Measurements from ENCODE around the gene SLC35E1. TPM values are rescaled to one million over a fixed set of nuclear protein-coding genes. Genes with fewer than 3 reads are reported as not detected.

The SLC35E1 gene
- total RNA-seq, 1 experiment from 2014 or later, result 52.6 TPM

- Histone ChIP-seq H3K79me2 (ENCODE audit: low read length) (peaks cover 24% of the 10 kb centered on the region), H3K4me2 (ENCODE audit: low read length) (peak overlapping the region; percentile 7; the same call in 1 of the 2 replicates), H4K20me1 (ENCODE audit: low read length) (no peaks in the 10 kb centered on the region), H3K27ac (ENCODE audit: low read length) (no peak overlapping the region), H3K36me3 (ENCODE audit: low read depth, low read length) (peaks cover 43% of the 10 kb centered on the region), H3K4me1 (ENCODE audit: insufficient read depth, low read length) (peaks cover 24% of the 10 kb centered on the region), H3K9ac (ENCODE audit: low read length) (no peak overlapping the region), H3K9me2 (replicated peaks; ENCODE audit: low read length) (no peaks in the 10 kb centered on the region), H3K27me3 (ENCODE audit: low read length) (no peaks in the 10 kb centered on the region), H3K4me3 (ENCODE audit: low read length) (no peak overlapping the region), H2AFZ (ENCODE audit: low read length) (no peak overlapping the region), H3F3A (ENCODE audit: low read length, unreplicated experiment) (no peaks in the 10 kb centered on the region), H3K9me3 (ENCODE audit: low read length) (no peaks in the 10 kb centered on the region)
- ChIA-PET CTCF (no interaction called here), POLR2A (ENCODE audit: unreplicated experiment) (no interaction called here)
- intact Hi-C loops (cut with micrococcal nuclease), result no loop called here
- ATAC-seq (peak; percentile 40), DNase-seq (peak; percentile 62)
- no peak for TF ChIP-seq EZH2 (IDR thresholded peaks at IDR 0.05; ENCODE audit: low read length, unreplicated experiment)
- no peak for TF ChIP-seq CTCF (conservative IDR thresholded peaks at IDR 0.05; ENCODE audit: low read depth, low read length)
- TF ChIP-seq EZH2phosphoT487 (IDR thresholded peaks at IDR 0.05; ENCODE audit: borderline replicate concordance, low read length), result no peak
- no TSS peak for BruUV-seq (replicated peaks)
These were observed 7.4 kb downstream of the SLC35E1 start for GRCh38 chr19:16564842-16565241.

GRCh38 chr19:16562608-16563025 is 9.6 kb downstream of the SLC35E1 start:
- Histone ChIP-seq H3K9ac (ENCODE audit: low read length) (no peak overlapping the region), H3K79me2 (ENCODE audit: low read length) (peaks cover 3% of the 10 kb centered on the region; the same call in 1 of the 2 replicates), H3K4me3 (ENCODE audit: low read length) (no peak overlapping the region), H3K9me3 (ENCODE audit: low read length) (no peaks in the 10 kb centered on the region), H3K4me1 (ENCODE audit: insufficient read depth, low read length) (peaks cover 9% of the 10 kb centered on the region; the same call in 1 of the 2 replicates), H3F3A (ENCODE audit: low read length, unreplicated experiment) (no peaks in the 10 kb centered on the region), H3K27me3 (ENCODE audit: low read length) (no peaks in the 10 kb centered on the region), H3K27ac (ENCODE audit: low read length) (no peak overlapping the region), H2AFZ (ENCODE audit: low read length) (no peak overlapping the region), H4K20me1 (ENCODE audit: low read length) (no peaks in the 10 kb centered on the region), H3K36me3 (ENCODE audit: low read depth, low read length) (peaks cover 42% of the 10 kb centered on the region), H3K4me2 (ENCODE audit: low read length) (no peak overlapping the region), H3K9me2 (replicated peaks; ENCODE audit: low read length) (no peaks in the 10 kb centered on the region)
- CTCF ChIA-PET, result no interaction called here
- ATAC-seq, result no peak
- intact Hi-C loops (cut with micrococcal nuclease), result no loop called here
- no peak for DNase-seq
- no TSS peak for BruUV-seq (replicated peaks)
- TF ChIP-seq EZH2phosphoT487 (IDR thresholded peaks at IDR 0.05; ENCODE audit: borderline replicate concordance, low read length) (no peak), CTCF (conservative IDR thresholded peaks at IDR 0.05; ENCODE audit: low read depth, low read length) (no peak), EZH2 (IDR thresholded peaks at IDR 0.05; ENCODE audit: low read length, unreplicated experiment) (no peak)
- POLR2A ChIA-PET (ENCODE audit: unreplicated experiment), result no interaction called here

- Histone ChIP-seq H3K9me3 (ENCODE audit: low read length) (no peaks in the 10 kb centered on the region), H3K4me3 (ENCODE audit: low read length) (no peak overlapping the region), H2AFZ (ENCODE audit: low read length) (no peak overlapping the region), H4K20me1 (ENCODE audit: low read length) (no peaks in the 10 kb centered on the region), H3F3A (ENCODE audit: low read length, unreplicated experiment) (no peaks in the 10 kb centered on the region), H3K9me2 (replicated peaks; ENCODE audit: low read length) (no peaks in the 10 kb centered on the region), H3K4me1 (ENCODE audit: insufficient read depth, low read length) (peaks cover 9% of the 10 kb centered on the region; the same call in 1 of the 2 replicates), H3K9ac (ENCODE audit: low read length) (no peak overlapping the region), H3K27ac (ENCODE audit: low read length) (no peak overlapping the region), H3K27me3 (ENCODE audit: low read length) (no peaks in the 10 kb centered on the region), H3K79me2 (ENCODE audit: low read length) (no peaks in the 10 kb centered on the region), H3K36me3 (ENCODE audit: low read depth, low read length) (peaks cover 37% of the 10 kb centered on the region), H3K4me2 (ENCODE audit: low read length) (no peak overlapping the region)
- ChIA-PET POLR2A (ENCODE audit: unreplicated experiment) (no interaction called here), CTCF (no interaction called here)
- intact Hi-C loops (cut with micrococcal nuclease), result no loop called here
- DNase-seq (no peak), ATAC-seq (no peak)
- BruUV-seq (replicated peaks), result no TSS peak
- TF ChIP-seq EZH2 (IDR thresholded peaks at IDR 0.05; ENCODE audit: low read length, unreplicated experiment) (no peak), EZH2phosphoT487 (IDR thresholded peaks at IDR 0.05; ENCODE audit: borderline replicate concordance, low read length) (no peak), CTCF (conservative IDR thresholded peaks at IDR 0.05; ENCODE audit: low read depth, low read length) (no peak)
These were observed 10.8 kb downstream of the SLC35E1 start for GRCh38 chr19:16561382-16561781.

All from PC-3 (cell line).